GM18505 (cell line): ENCODE results near the gene NUCKS1.

Experiments used
- ATAC-seq: cut with Tn5 transposase; IDR thresholded peaks from one replicate; pipeline ENCODE4 v1.9.1; 2021; ENCODE audit not compliant: unreplicated experiment
- POLR2A ChIP-seq: IDR thresholded peaks from 4 replicates; pipeline ENCODE4 v1.6.1; 2011; ENCODE audit warnings: borderline replicate concordance; ENCODE audit not compliant: insufficient read depth, insufficient read length; ENCODE audit errors: extremely low read depth

Gene NUCKS1

DNA sequence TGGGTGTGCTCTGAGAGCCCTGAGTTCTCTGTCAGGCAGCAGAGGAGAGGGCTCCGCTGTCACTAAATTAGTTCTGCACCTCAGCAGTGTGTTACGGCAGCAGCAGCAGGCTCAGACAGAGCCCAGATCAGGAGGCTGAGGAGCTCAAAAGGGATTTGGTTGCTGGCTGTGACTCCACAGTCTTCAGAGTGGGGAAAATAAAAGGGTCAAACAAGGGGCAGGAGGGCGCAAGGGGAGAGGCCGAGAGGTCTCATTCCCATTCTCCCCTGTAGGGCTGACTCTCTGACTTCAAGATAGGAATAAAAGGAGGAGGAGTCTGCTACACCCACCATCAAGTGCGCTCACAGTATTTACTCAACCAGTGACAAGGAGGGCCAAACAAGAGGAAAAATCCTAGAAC, 60.5 kb downstream of the NUCKS1 start:
- TF ChIP-seq POLR2A: no peak

DNA sequence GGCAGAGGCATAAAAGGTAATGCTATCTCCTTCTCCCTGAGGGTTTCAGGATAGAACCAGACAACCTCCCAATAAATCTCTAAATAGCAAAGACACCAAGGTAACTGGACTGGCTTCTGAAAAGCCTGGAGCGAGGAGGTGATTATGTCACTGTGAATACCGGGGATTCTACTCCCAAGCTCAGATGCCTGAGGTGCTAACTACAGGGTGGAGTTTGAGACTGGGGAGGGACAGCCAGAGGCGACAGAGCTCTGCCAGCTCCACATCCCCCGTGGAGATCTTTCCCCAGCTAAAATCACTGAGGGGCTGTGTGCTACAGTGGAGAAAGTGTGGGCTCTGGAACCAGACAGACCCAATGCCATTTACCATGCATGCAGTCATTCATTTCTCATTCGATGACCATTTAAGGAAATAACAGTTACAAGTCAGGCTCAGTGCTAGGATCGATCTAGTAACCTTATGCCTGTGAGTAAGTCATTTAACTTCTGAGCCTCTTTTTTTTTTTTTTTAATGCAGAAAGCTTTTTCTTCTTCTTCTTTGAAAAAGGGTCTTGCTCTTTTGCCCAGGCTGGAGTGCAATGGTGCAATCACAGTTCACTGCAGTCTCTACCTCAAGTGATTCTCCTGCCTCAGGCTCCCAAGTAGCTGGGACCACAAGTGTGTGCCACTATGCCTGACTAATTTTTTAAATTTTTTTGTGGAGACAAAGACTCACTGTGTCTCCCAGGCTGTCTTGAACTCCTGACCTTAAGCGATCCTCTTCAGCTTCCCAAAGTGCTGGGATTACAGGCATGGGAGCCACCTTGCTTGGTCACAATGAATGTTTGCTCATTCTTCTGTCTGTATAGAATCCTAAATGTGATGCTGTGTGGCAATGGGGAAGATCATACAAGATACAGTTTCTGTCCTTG, 61.6 kb downstream of the NUCKS1 start:
- no peak for TF ChIP-seq POLR2A
- ATAC-seq: no peak

More for the DNA sequence above, 60.5 kb downstream of the NUCKS1 start:
- ATAC-seq: no peak

DNA sequence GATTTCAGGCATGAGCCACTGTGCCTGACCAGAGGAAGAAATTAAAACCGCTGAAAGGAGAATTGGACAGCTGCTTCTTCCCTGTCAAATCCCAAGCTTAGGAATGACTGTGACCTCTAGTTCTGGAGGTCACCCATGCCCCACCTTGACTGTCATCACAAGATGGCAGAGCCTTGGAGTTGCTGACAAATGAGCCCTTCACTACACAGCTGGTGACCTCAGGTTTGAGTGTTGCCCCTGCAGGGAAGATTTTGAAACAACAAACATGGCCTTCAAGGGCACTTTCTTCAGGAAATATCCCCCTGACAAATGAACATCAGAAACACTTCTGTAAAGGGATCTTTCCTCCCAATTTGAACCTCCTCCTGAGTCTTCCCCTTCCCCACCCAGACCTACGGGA, 62.7 kb downstream of the NUCKS1 start:
- ATAC-seq: no peak
- no peak for TF ChIP-seq POLR2A

DNA sequence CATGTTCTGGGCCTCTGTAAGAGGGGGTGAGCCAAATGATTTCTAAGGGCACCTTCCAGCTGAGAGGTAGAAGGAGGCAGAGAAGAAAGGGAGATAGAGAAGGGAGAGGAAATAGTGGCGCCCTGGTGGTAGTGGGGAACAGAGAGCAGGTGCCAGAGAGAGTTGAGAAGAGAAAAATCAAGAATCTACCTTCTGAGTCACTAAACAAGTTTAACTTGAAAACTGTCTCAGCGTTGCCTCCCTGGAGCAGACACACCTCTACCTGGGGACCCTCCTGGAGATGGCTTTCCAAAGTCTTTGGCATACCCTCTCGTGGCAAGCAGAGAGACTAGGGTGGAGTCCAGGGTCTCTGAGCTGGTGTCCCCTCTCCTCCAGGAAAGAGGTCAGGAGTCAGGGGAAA, 68.6 kb downstream of the NUCKS1 start:
- TF ChIP-seq POLR2A: no peak
- no peak for ATAC-seq

DNA sequence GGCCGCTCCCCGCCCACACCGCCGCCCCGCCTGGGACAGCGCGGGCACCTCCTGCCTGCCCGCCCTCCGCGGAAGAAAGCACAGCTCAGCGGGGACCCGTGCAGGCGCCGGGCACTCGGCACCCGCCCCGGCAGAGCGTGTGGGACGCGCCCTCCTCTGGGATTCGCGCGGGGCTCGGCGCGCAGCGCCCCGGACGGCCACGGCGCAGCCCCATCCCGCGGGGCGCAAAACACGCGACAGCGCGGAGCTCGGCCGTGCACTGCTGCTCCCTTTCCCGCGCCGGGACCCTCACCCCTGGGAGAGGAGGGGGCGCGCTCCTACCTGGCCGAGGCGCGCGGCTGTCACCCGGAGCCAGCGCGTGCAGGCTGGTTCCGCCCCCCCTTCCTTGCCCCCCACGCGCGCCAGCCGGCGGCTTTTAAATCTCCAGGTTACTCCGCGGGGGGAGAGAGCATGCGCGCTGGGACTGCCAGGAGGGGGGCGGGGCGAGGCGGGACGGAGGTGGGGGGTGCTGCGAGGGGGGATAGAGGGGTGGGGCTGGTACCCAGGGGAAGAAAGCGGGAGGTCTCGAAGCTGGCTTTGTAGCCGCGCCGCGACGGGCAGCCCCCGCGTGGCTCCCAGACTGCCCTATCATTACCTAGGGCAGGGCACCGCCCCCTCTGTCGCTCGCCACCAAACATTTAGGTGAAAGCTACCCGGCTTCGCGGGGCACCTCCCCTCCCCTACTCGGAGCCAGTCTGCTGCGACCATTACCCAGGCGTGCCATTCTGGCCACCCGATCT, 69.7 kb downstream of the NUCKS1 start, which contains the start of gene SLC45A3:
Gene SLC45A3 (minus strand): TSS at position 437 of the 779 bp plus-strand sequence. CDS start 15,853 bp downstream, outside the sequence.
- TF ChIP-seq POLR2A: no peak
- ATAC-seq: no peak

DNA sequence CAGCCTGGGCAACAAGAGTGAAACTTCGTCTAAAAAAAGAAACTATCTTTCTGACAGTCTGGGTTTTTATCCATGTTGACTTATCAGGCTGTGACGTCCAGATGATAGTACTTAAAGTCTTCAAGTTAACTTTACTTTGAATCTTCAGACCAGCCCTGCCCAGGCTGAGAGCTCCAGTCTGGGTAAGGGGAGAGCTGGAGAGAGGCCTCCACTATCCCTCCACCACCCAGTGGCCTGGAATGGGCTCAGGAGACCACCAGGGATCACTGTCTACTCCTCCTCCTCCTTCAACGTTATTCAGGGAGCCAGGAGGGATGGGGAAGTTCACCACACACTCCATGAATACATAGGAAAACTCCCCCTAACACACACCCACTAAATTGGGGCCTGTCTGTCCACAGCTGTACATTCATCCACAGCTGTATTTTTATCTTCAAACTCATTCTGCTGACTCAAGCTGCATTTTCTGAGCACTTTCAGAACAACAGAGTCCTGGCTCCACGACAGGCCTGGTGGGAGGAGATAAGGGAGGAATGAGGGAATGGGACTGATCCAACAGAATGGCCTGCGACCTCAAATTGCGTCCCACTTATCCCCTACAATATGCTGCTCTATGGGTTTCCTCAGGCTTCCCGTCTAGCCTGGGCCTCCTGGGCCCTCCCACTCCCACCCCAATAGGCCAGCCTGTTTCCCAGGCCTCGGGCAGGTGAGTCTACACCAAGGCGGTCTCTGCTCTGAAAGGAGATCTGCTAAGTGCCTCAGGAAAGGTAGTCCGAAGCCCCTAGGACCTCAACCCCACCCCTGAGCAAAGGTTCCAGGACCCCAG, 71.5 kb downstream of the NUCKS1 start:
- TF ChIP-seq POLR2A: no peak
- no peak for ATAC-seq

DNA sequence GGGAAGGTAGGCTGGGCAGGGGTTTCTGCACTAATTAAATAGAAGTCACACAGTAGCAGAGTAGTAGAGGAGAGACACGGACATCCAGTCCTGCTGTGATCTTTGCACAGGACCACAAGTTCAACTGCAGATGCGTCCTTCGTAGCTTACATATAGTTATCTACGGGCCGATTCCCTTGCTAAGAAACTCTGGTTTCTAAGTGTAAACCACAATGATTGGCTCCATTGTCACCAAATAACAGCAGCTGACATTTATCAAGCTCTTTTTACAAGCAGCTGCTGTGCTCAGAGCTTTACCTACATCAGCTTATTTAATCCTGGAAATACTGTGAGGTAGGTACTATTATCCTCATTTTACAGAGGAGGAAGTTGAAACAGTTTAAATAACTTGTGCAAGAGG, 72.8 kb downstream of the NUCKS1 start:
- no peak for TF ChIP-seq POLR2A
- no peak for ATAC-seq

DNA sequence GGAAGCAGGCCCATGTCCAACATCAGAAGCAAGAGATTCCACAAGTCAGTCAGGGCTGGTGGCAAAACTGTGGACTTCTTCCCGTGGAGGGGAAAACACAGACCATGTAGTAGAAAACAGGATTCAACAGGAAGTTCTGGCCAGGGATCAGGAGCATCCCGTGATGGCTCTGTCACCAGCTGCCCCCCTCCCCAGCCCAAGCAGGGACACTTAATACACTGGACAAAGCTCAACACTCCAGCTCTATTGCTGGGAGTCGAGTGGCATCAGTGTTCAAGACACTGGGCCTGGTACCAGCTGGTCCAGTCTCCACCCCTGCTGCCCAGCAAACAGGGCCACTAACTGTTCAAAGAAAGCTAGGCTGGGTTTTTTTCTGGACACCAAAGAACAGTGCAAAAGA, 73.4 kb downstream of the NUCKS1 start:
- ATAC-seq: no peak
- no peak for TF ChIP-seq POLR2A

DNA sequence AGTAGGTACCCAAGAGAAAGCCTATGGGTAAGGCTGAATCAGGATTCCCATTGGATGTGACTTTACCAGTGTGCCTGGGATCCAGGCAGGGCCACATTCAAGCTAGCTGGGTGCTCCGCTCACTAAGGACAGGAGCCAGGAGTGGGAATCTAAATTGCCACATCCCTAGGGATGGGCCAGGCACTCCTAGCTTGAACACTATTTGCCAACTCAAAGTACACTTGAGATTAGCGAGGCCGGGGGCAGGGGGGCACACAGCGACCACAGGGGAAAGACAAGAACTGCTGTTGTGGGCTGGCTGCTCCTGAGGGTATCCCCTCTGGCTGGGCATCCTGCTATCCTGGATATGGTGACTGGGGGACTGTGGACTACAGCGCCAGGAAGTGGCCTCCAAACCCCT, 74.0 kb downstream of the NUCKS1 start:
- no peak for ATAC-seq
- no peak for TF ChIP-seq POLR2A

DNA sequence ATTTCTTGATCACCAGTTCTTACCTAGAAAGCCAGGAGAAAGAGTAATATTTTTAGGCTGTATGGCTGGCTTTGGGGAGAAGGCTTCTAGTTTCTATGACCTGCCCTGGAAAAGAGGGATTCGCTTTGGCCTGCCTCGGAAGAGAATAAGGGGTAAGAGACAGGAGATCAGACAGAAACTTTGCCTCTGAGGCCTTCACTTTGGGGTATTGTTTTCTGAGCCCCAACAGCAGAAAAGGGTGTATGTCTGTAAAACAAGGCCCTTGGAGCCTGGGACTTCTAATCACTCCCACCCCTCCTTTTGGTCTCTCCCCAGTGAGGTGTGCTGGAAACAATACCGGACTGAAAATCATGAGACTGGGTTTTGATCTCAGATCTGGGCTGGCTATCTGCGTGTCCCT, 74.7 kb downstream of the NUCKS1 start:
- no peak for TF ChIP-seq POLR2A
- no peak for ATAC-seq

DNA sequence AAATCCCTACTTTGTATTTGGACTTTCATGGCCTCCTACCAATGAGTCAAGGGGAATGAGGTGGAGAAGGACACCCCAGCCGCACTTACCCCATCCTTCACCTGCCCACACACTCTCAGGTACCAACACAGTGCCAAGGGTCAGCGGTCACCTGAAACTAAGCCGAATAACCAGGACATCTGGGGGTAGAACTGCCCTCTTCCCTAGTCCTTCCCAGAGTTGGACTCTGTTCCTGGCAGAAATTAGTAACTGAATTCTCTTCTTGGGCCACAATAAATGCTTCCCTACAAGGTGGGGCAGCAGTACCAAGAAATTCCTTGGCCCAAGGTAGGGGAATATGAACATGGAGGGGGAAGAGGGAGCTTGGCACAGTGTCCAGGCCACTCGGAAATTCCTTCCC, 77.0 kb downstream of the NUCKS1 start:
- ATAC-seq: no peak
- TF ChIP-seq POLR2A: no peak

DNA sequence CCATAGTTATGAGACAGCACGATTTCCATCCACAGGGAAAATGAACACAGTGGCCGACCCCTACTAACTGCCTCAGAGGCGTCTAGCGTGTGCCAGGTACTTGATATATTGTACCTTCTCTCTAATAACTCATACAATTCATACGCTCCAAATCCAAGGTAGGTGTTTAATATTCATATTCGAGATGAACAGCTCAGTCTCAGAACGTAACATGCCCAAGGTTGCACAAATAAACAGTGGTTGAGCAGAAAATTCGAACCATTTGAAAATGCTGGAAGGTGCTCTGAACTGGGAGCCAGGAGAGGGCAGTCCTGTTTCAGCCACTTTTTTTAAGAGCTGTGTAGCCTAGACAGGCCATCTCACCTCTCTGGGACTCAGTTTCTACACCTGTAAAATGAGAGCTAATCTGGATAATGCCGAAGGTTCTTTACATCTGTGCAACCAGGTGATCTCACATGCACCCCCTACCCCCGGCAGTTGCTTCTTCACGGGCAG, 77.5 kb downstream of the NUCKS1 start:
- no peak for ATAC-seq
- no peak for TF ChIP-seq POLR2A
